Smooth muscle cell (in vitro differentiated cells): Measurements from ENCODE around the gene CACNG1. TPM values are rescaled to one million over a fixed set of nuclear protein-coding genes. Genes with fewer than 3 reads are reported as not detected.

Experiments used
- DNase-seq: peaks from one replicate; lab custom pipeline; 2025; ENCODE audit not compliant: unreplicated experiment; lab: John Stamatoyannopoulos, UW
- H2AFZ ChIP-seq: fragments of 200-600 bp; sonication (generic); 2 replicates; pipeline ENCODE4 v1.6.0; 2016; ENCODE audit warnings: antibody characterized with exemption, low read depth, mild to moderate bottlenecking
- H3F3A ChIP-seq: fragments of 200-600 bp; sonication (generic); 2 replicates; pipeline ENCODE4 v1.6.0; 2017; ENCODE audit warnings: antibody characterized with exemption, low read depth
- H3K27ac ChIP-seq: fragments of 200-600 bp; sonication (generic); 2 replicates; pipeline ENCODE4 v1.5.1; 2016; ENCODE audit warnings: low read depth, mild to moderate bottlenecking
- H3K27me3 ChIP-seq: fragments of 200-600 bp; sonication (generic); 2 replicates; pipeline ENCODE4 v1.6.1; 2016; ENCODE audit warnings: low read depth, mild to moderate bottlenecking
- H3K36me3 ChIP-seq: fragments of 200-600 bp; sonication (generic); 2 replicates; pipeline ENCODE4 v1.5.1; 2016; ENCODE audit warnings: low read depth
- H3K4me1 ChIP-seq: fragments of 200-600 bp; sonication (generic); 2 replicates; pipeline ENCODE4 v1.5.1; 2016; ENCODE audit warnings: low read depth
- H3K4me2 ChIP-seq: fragments of 200-600 bp; sonication (generic); 2 replicates; pipeline ENCODE4 v1.6.0; 2016; ENCODE audit warnings: mild to moderate bottlenecking
- H3K4me3 ChIP-seq: fragments of 200-600 bp; sonication (generic); 2 replicates; pipeline ENCODE4 v1.5.1; 2016; ENCODE audit warnings: mild to moderate bottlenecking
- H3K79me2 ChIP-seq: fragments of 200-600 bp; sonication (generic); 2 replicates; pipeline ENCODE4 v1.6.0; 2016; ENCODE audit warnings: low read depth, mild to moderate bottlenecking
- H3K9ac ChIP-seq: fragments of 200-600 bp; sonication (generic); 2 replicates; pipeline ENCODE4 v1.6.0; 2016; ENCODE audit warnings: low read depth
- H3K9me3 ChIP-seq: fragments of 200-600 bp; sonication (generic); replicated peaks from 2 replicates; pipeline ENCODE4 v1.5.1; 2016; ENCODE audit warnings: low read depth
- H4K20me1 ChIP-seq: fragments of 200-600 bp; sonication (generic); 2 replicates; pipeline ENCODE4 v1.6.0; 2016; ENCODE audit warnings: low read depth
- WGBS: methylation state at CpG from one replicate; pipeline ENCODE4 v1.1.7; 2016; ENCODE audit warnings: low lambda C conversion rate; 5-methylcytosine and 5-hydroxymethylcytosine counted together
- polyA plus RNA-seq: library from polyadenylated mRNA; unstranded; fragments of >200 nt; fragmentation: Nextera tagmentation; extraction: Ambion mirVana; gene quantifications from 2 replicates; pipeline ENCODE4 v1.2.1, GENCODE V29; 2016
- total RNA-seq: library from RNA; depleted of rRNA; stranded (reverse); fragments of >200 nt; gene quantifications from 2 replicates; pipeline ENCODE4 v1.2.3, GENCODE V29; 2014
- TF ChIP-seq, protein P1 (sequence below): fragments of 200-600 bp; sonication (generic); IDR thresholded peaks from 2 replicates; pipeline ENCODE4 v1.5.1; 2017; ENCODE audit warnings: borderline replicate concordance, mild to moderate bottlenecking, antibody characterized with exemption; ENCODE audit not compliant: insufficient read depth, poor library complexity, severe bottlenecking

CACNG1 gene
- total and polyA plus RNA-seq, 2 experiments from 2014 or later, result not detected

GRCh38 chr17:67027031-67027628 lies 17.2 kb upstream of the CACNG1 start:
- Histone ChIP-seq H2AFZ (no peak overlapping the region), H3K4me2 (no peak overlapping the region), H4K20me1 (no peaks in the 10 kb centered on the region), H3K9ac (no peak overlapping the region), H3K36me3 (no peaks in the 10 kb centered on the region), H3K4me3 (no peak overlapping the region), H3K9me3 (no peaks in the 10 kb centered on the region), H3K79me2 (no peaks in the 10 kb centered on the region), H3K27ac (no peak overlapping the region), H3F3A (no peaks in the 10 kb centered on the region), H3K27me3 (no peaks in the 10 kb centered on the region), H3K4me1 (no peaks in the 10 kb centered on the region)
- TF ChIP-seq, protein P1, sequence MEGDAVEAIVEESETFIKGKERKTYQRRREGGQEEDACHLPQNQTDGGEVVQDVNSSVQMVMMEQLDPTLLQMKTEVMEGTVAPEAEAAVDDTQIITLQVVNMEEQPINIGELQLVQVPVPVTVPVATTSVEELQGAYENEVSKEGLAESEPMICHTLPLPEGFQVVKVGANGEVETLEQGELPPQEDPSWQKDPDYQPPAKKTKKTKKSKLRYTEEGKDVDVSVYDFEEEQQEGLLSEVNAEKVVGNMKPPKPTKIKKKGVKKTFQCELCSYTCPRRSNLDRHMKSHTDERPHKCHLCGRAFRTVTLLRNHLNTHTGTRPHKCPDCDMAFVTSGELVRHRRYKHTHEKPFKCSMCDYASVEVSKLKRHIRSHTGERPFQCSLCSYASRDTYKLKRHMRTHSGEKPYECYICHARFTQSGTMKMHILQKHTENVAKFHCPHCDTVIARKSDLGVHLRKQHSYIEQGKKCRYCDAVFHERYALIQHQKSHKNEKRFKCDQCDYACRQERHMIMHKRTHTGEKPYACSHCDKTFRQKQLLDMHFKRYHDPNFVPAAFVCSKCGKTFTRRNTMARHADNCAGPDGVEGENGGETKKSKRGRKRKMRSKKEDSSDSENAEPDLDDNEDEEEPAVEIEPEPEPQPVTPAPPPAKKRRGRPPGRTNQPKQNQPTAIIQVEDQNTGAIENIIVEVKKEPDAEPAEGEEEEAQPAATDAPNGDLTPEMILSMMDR, result no peak
- no peak for DNase-seq
- 94% methylated on average over 12 of the region's 12 CpGs for WGBS

- H4K20me1 ChIP-seq, result no peaks in the 10 kb centered on the region
- H3K79me2 ChIP-seq, result no peaks in the 10 kb centered on the region
- TF ChIP-seq, protein P1, result no peak
- no peak overlapping the region for H2AFZ ChIP-seq
- no peak overlapping the region for H3K27ac ChIP-seq
- DNase-seq, result no peak
- no peaks in the 10 kb centered on the region for H3F3A ChIP-seq
- H3K36me3 ChIP-seq, result no peaks in the 10 kb centered on the region
- no peaks in the 10 kb centered on the region for H3K9me3 ChIP-seq
- H3K4me2 ChIP-seq, result no peak overlapping the region
- no peaks in the 10 kb centered on the region for H3K27me3 ChIP-seq
- no peak overlapping the region for H3K4me3 ChIP-seq
- H3K9ac ChIP-seq, result no peak overlapping the region
- 93% methylated on average over 21 of the region's 21 CpGs for WGBS
- no peaks in the 10 kb centered on the region for H3K4me1 ChIP-seq
Measured at GRCh38 chr17:67030641-67031040, 13.7 kb upstream of the CACNG1 start.

DNA sequence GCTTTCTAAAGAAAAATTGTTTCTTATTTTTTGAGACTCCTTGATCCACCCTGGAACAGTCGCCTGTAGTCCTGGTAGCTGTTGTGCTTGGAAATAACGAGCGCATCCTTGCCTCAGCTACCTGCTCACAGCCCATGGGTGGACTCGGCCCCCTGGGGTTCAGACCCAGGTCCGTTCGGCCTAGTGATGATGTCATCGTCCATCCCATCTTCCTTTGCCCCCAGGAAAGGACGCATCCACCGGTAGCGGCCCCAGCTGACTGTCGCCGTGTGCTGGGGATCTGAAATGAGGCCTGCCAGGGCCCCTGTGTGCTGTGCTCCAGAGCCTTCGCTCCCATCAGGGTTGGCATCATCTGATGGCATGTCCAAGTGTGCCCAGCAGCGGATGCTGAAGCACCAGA lies 12.0 kb upstream of the CACNG1 start:
- H3K4me3 ChIP-seq, result no peak overlapping the region
- H4K20me1 ChIP-seq, result no peaks in the 10 kb centered on the region
- TF ChIP-seq, protein P1, result no peak
- H3K9ac ChIP-seq, result no peak overlapping the region
- H3K79me2 ChIP-seq, result no peaks in the 10 kb centered on the region
- H3K4me2 ChIP-seq, result no peak overlapping the region
- no peak overlapping the region for H2AFZ ChIP-seq
- 94% methylated on average over 14 of the region's 14 CpGs for WGBS
- H3K9me3 ChIP-seq, result no peaks in the 10 kb centered on the region
- H3K27me3 ChIP-seq, result no peaks in the 10 kb centered on the region
- H3F3A ChIP-seq, result no peaks in the 10 kb centered on the region
- no peaks in the 10 kb centered on the region for H3K4me1 ChIP-seq
- H3K36me3 ChIP-seq, result no peaks in the 10 kb centered on the region
- DNase-seq, result no peak
- H3K27ac ChIP-seq, result no peak overlapping the region

DNA sequence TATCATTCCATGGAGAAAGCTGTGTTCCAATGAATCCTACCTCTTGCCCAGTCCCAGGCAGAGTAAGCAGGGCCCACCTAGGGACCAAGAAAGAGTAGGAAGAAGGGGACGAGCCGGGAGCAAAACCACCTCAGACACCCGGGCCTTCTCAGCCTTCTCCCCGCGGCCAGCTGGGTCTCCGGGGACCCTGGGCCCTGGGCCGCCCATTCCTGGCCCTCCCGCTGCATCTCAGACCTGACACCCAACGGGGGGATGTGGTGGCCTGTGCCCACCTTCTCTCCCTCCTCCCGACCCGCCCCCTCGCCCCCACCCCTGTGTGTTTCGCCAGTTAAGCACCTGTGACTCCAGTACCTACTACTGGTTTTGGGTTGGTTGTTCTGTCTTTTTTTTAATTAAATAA lies 11.4 kb upstream of the CACNG1 start:
- no peaks in the 10 kb centered on the region for H3K27me3 ChIP-seq
- H4K20me1 ChIP-seq, result no peaks in the 10 kb centered on the region
- H3K4me3 ChIP-seq, result no peak overlapping the region
- no peaks in the 10 kb centered on the region for H3K36me3 ChIP-seq
- no peak for DNase-seq
- H3K4me2 ChIP-seq, result no peak overlapping the region
- no peaks in the 10 kb centered on the region for H3K79me2 ChIP-seq
- no peak overlapping the region for H2AFZ ChIP-seq
- H3F3A ChIP-seq, result no peaks in the 10 kb centered on the region
- no peaks in the 10 kb centered on the region for H3K4me1 ChIP-seq
- 95% methylated on average over 13 of the region's 13 CpGs for WGBS
- H3K9ac ChIP-seq, result no peak overlapping the region
- TF ChIP-seq, protein P1, result no peak
- no peak overlapping the region for H3K27ac ChIP-seq
- H3K9me3 ChIP-seq, result no peaks in the 10 kb centered on the region
